ENCODE results near the gene HOXA7. TPM values are rescaled to one million over a fixed set of nuclear protein-coding genes. Genes with fewer than 3 reads are reported as not detected.

The HOXA7 gene
- total and polyA plus RNA-seq, 2 of the 8 experiments (the other 6 are each of a cell fraction or from before 2014, with no cell fraction given), result 0.03 TPM; not detected in 1

GRCh38 chr7:27129729-27130539 lies 26.5 kb downstream of the HOXA7 start:
- H3K4me3 ChIP-seq (ENCODE audit: extremely low read depth in 1 of 4, insufficient read depth in 2 of 4, low read depth in 3 of 4, low read length in 4 of 4), result peak overlapping the region in 2 of 4 experiments; percentile 11 to 60; a peak in 3 of 8 replicates
- no peaks in the 10 kb centered on the region for H3K79me2 ChIP-seq (ENCODE audit: control insufficient read depth in 1 of 2, insufficient read depth in 2 of 2, low read length in 2 of 2)
- H2BK15ac ChIP-seq (ENCODE audit: low read length), result no peak overlapping the region
- no peak overlapping the region for H2BK5ac ChIP-seq (ENCODE audit: low read depth, low read length)
- no peak overlapping the region for H4K91ac ChIP-seq (replicated peaks; ENCODE audit: insufficient read length, low read length)
- 11% methylated on average over 30 of the region's 72 CpGs; no CpG with 5 or more reads in 1 of the 2 experiments for WGBS, 2 experiments (ENCODE audit: extremely low coverage in 1 of 2, insufficient coverage in 1 of 2, insufficient read length in 1 of 2, insufficient replicate concordance in 2 of 2, low coverage in 1 of 2, low lambda C conversion rate in 2 of 2, missing lambda C conversion rate in 1 of 2)
- peaks cover 98 to 100% (median 100%) of the 10 kb centered on the region in 4 experiments for H3K27me3 ChIP-seq (replicated peaks in 1 of 4; ENCODE audit: control insufficient read depth in 3 of 4, extremely low read depth in 1 of 4, insufficient read depth in 3 of 4, low read length in 3 of 4)
- H2BK120ac ChIP-seq (replicated peaks; ENCODE audit: low read depth, low read length), result no peak overlapping the region
- FAIRE-seq (no peak), DNase-seq (ENCODE audit: low read depth in 1 of 2, low spot score in 2 of 2) (peak in 1 of 2 experiments; percentile 59)
- H2AK5ac ChIP-seq (ENCODE audit: low read depth, low read length), result no peak overlapping the region
- ChIA-PET CTCF (ENCODE audit: partially characterized antibody) (interaction anchor here (1.4 to 2.4 kb wide), 3 partner anchors 10 to 266 kb away, joined by 3 to 13 read pairs (median 7); partner anchors contain the start of gene HOXA5), POLR2A (ENCODE audit: partially characterized antibody) (no interaction called here)
- H3K23ac ChIP-seq (ENCODE audit: insufficient read length), result no peak overlapping the region
- H3K23me2 ChIP-seq (ENCODE audit: low read depth, low read length), result peaks cover 4% of the 10 kb centered on the region; the same call in 1 of the 2 replicates
- H3K4me2 ChIP-seq (ENCODE audit: insufficient read depth in 1 of 2, low read depth in 2 of 2, low read length in 2 of 2), result peak overlapping the region; percentile 56 to 63
- no peak overlapping the region for H3K27ac ChIP-seq (ENCODE audit: low read depth, low read length)
- peaks cover 0 to 4% (median 2%) of the 10 kb centered on the region in 4 experiments; a peak in 4 of 7 replicates for H3K4me1 ChIP-seq (replicated peaks in 1 of 4; ENCODE audit: control insufficient read depth in 3 of 4, insufficient read depth in 4 of 4, low read length in 3 of 4)
- peaks cover 0 to 4% of the 10 kb centered on the region in 2 experiments; a peak in 1 of 4 replicates for H3K9me3 ChIP-seq (ENCODE audit: insufficient read depth in 2 of 2, low read depth in 1 of 2, low read length in 1 of 2)
- peaks cover 0 to 16% (median 0%) of the 10 kb centered on the region in 4 experiments; a peak in 2 of 8 replicates for H3K36me3 ChIP-seq (ENCODE audit: control insufficient read depth in 2 of 4, insufficient read depth in 4 of 4, low read length in 3 of 4)
- no peak overlapping the region for H2AFZ ChIP-seq (ENCODE audit: low read length)
- no peak overlapping the region for H3K4ac ChIP-seq (replicated peaks; ENCODE audit: insufficient read length, low read depth, low read length)
- peaks cover 14 to 32% of the 10 kb centered on the region in 2 experiments for H4K20me1 ChIP-seq (replicated peaks in 1 of 2; ENCODE audit: control insufficient read depth in 1 of 2, insufficient read depth in 2 of 2, low read length in 2 of 2)
- H3K9ac ChIP-seq (replicated peaks in 1 of 4; ENCODE audit: extremely low read depth in 1 of 4, low read depth in 3 of 4, low read length in 3 of 4), result no peak overlapping the region
- H4K8ac ChIP-seq (ENCODE audit: extremely low read depth, insufficient read depth, low read length), result no peak overlapping the region
- no peak overlapping the region for H2BK20ac ChIP-seq (ENCODE audit: low read length)
- no peak overlapping the region for H4K5ac ChIP-seq (ENCODE audit: insufficient read length, low read depth, low read length)
- no peaks in the 10 kb centered on the region for H3K79me1 ChIP-seq (ENCODE audit: low read depth, low read length)
- H3K14ac ChIP-seq (ENCODE audit: insufficient read length), result no peak overlapping the region
- TF ChIP-seq BACH1 (IDR thresholded peaks at IDR 0.05; ENCODE audit: low read length) (no peak), EZH2 (IDR thresholded peaks at IDR 0.05; ENCODE audit: low read depth, low read length, severe bottlenecking) (peak; percentile 97), NRF1 (IDR thresholded peaks at IDR 0.05; ENCODE audit: low read depth, low read length) (no peak), CBX8 (IDR thresholded peaks at IDR 0.05; ENCODE audit: borderline replicate concordance, low read depth, low read length) (peak; percentile 96; the same call in 1 of the 2 replicates), SUZ12 (IDR thresholded peaks at IDR 0.05; ENCODE audit: low read length) (peak; percentile 87), RNF2 (IDR thresholded peaks at IDR 0.05; ENCODE audit: borderline replicate concordance, low read depth, low read length, missing control alignments, poor library complexity, severe bottlenecking) (peak; percentile 6)
- TF ChIP-seq, protein P1, sequence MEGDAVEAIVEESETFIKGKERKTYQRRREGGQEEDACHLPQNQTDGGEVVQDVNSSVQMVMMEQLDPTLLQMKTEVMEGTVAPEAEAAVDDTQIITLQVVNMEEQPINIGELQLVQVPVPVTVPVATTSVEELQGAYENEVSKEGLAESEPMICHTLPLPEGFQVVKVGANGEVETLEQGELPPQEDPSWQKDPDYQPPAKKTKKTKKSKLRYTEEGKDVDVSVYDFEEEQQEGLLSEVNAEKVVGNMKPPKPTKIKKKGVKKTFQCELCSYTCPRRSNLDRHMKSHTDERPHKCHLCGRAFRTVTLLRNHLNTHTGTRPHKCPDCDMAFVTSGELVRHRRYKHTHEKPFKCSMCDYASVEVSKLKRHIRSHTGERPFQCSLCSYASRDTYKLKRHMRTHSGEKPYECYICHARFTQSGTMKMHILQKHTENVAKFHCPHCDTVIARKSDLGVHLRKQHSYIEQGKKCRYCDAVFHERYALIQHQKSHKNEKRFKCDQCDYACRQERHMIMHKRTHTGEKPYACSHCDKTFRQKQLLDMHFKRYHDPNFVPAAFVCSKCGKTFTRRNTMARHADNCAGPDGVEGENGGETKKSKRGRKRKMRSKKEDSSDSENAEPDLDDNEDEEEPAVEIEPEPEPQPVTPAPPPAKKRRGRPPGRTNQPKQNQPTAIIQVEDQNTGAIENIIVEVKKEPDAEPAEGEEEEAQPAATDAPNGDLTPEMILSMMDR (IDR thresholded peaks at IDR 0.05; ENCODE audit: control extremely low read depth in 1 of 3, insufficient read depth in 1 of 3, low read depth in 1 of 3, low read length in 3 of 3), result no peak
- no peak overlapping the region for H3K18ac ChIP-seq (ENCODE audit: extremely low read depth, low read length)
- H2BK12ac ChIP-seq (ENCODE audit: low read depth, low read length), result no peak overlapping the region
- no peak overlapping the region for H3K56ac ChIP-seq (replicated peaks; ENCODE audit: insufficient read length, low read depth, low read length)

All from H1 (cell line).